HG03439 (cell line): ENCODE results near the gene NUTF2.
"Not testable (repeated sequence)": the region's sequence is repeated elsewhere in the genome, so short reads cannot be mapped to it uniquely, and the experiment has no call there.

Experiments
- ATAC-seq: cut with Tn5 transposase; IDR thresholded peaks from one replicate; pipeline ENCODE4 v1.9.1; 2021; ENCODE audit warnings: mild to moderate bottlenecking, moderate library complexity; ENCODE audit not compliant: unreplicated experiment

The NUTF2 gene

GRCh38 chr16:67883146-67883871, 36.6 kb downstream of the NUTF2 start:
- ATAC-seq, result no peak

GRCh38 chr16:67883872-67884261, 37.1 kb downstream of the NUTF2 start:
- ATAC-seq, result no peak

GRCh38 chr16:67884684-67885083, 38.0 kb downstream of the NUTF2 start, which contains the start of gene NRN1L:
Gene NRN1L (plus strand): TSS chr16:67884885. CDS start chr16:67884904, 19 bp downstream.
- no peak for ATAC-seq

- no peak for ATAC-seq
Measured at GRCh38 chr16:67885545-67885944, 38.8 kb downstream of the NUTF2 start.

- ATAC-seq, result no peak
Measured at GRCh38 chr16:67885976-67886375, 39.2 kb downstream of the NUTF2 start.

- no peak for ATAC-seq
Measured at GRCh38 chr16:67886387-67886786, 39.7 kb downstream of the NUTF2 start.

GRCh38 chr16:67888331-67888730, 41.6 kb downstream of the NUTF2 start:
- no peak for ATAC-seq

- no peak for ATAC-seq
Measured at GRCh38 chr16:67892375-67892774, 45.6 kb downstream of the NUTF2 start.

- peak; percentile 83 for ATAC-seq
Measured at GRCh38 chr16:67892899-67893742, 46.4 kb downstream of the NUTF2 start, which contains the start of gene PSKH1. Gene PSKH1 (plus strand): TSS chr16:67893254. CDS start chr16:67908750, 15,496 bp downstream.

- ATAC-seq, result peak; percentile 12
Measured at GRCh38 chr16:67893743-67894399, 47.1 kb downstream of the NUTF2 start.

GRCh38 chr16:67897231-67897630, 50.5 kb downstream of the NUTF2 start:
- no peak for ATAC-seq

GRCh38 chr16:67901734-67902133, 55.0 kb downstream of the NUTF2 start:
- ATAC-seq, result no peak

- no peak for ATAC-seq
Measured at GRCh38 chr16:67902831-67903230, 56.1 kb downstream of the NUTF2 start.

GRCh38 chr16:67907397-67908180, 60.9 kb downstream of the NUTF2 start:
- no peak for ATAC-seq

GRCh38 chr16:67909056-67909742, 62.5 kb downstream of the NUTF2 start:
- ATAC-seq, result no peak

GRCh38 chr16:67910158-67910557, 63.4 kb downstream of the NUTF2 start:
- ATAC-seq, result no peak

GRCh38 chr16:67914758-67915495, 68.2 kb downstream of the NUTF2 start:
- no peak for ATAC-seq

- ATAC-seq, result not testable (repeated sequence)
Measured at GRCh38 chr16:67915496-67915769, 68.7 kb downstream of the NUTF2 start.

- ATAC-seq, result no peak
Measured at GRCh38 chr16:67915831-67916723, 69.3 kb downstream of the NUTF2 start.
